HG03066 (cell line): Measurements from ENCODE around the gene KRT4.
"Not testable (repeated sequence)": the region's sequence is repeated elsewhere in the genome, so short reads cannot be mapped to it uniquely, and the experiment has no call there.

ENCODE experiments used
- ATAC-seq: cut with Tn5 transposase; IDR thresholded peaks from one replicate; pipeline ENCODE4 v1.9.1; 2021; ENCODE audit warnings: low read depth; ENCODE audit not compliant: unreplicated experiment

KRT4 gene

DNA sequence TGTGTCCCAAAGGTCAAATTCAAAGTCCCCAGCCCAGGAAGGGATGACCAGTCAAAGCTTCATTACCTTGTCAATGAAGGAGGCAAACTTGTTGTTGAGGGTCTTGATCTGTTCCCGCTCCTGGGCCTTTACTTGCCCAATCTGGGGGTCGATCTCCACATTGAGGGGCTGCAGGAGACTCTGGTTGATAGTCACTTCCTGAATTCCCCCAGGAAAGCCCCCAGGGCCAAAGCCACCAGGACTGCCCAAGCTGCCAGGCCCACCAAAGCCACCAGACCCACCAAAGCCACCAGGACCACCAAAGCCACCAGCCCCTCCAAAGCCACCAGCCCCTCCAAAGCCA, 18.6 kb downstream of the KRT4 start:
- ATAC-seq: not testable (repeated sequence)

DNA sequence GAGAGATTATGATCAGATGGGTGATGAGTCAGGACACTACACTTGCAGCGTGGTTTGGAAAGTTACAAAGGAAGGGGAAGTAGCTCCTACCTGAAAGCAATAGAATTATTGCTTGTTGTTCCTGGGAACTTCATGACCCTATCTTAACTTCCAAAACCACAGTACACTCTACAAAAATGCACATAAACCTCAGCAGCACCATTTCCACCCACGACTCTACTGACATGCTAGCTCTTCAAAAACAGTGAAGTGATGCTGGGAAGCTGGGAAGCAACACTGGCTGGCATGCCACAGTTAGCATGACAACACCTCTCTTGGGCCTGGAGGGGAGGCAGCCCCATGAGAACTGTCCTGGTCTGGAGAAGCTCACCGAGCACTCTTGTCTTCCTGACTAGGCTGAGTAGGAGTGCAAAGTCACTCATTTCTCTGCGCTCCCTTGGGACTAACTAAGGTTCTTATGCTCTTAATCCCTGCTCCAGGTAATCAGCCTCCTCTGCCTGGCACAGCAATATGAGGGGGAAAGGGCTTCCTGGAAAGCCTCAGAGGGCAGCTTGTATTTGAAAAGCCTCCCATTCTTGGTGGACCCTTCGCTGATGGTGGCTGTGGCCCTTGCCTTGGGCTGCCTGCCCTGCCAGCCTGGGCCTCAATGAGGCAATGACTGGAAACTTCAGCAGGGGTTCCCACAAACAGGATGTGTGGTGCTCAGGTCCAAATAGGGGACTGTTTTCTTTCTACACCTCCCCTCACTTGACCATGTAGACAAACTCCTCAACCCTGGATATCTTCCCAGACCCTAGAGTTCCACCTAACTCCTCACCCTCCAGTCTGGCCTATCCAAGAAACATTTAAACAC, 19.2 kb downstream of the KRT4 start:
- ATAC-seq: no peak

DNA sequence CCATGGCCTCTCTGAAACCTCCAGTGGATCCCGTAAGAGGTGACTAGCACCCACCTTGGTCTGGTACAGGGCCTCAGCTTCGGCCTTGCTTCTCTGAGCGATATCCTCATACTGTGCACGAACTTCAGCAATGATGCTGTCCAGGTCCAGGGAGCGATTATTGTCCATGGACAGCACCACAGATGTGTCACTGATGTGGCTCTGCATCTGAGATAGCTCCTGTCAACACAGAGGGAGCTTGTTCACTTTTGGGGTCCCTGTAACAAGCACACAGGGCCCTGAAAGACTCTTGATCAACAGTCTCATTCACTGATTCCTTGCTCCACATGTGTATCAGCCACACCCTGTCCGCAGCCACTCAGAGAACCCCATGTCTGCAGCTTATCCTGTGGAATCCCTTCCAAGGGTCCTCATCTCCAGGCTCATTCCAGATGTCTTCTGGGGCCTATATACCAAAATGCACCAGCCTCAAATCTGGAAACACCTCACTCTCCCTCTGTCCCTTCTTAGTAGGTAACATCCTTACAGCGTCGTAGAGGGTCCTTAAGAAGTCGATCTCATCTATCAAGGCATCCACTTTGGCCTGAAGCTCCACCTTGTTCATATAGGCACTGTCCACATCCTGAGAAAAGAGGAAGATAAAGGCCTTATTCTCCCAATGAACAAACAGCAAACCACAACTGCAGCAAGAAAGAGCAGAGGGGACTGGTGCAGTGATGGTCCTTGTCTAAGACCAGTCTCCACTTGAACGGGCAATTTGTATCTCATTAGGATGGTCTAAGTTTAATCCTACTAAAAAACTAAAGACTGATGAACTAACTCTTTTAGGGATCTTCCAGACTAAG, 21.5 kb downstream of the KRT4 start:
- no peak for ATAC-seq

DNA sequence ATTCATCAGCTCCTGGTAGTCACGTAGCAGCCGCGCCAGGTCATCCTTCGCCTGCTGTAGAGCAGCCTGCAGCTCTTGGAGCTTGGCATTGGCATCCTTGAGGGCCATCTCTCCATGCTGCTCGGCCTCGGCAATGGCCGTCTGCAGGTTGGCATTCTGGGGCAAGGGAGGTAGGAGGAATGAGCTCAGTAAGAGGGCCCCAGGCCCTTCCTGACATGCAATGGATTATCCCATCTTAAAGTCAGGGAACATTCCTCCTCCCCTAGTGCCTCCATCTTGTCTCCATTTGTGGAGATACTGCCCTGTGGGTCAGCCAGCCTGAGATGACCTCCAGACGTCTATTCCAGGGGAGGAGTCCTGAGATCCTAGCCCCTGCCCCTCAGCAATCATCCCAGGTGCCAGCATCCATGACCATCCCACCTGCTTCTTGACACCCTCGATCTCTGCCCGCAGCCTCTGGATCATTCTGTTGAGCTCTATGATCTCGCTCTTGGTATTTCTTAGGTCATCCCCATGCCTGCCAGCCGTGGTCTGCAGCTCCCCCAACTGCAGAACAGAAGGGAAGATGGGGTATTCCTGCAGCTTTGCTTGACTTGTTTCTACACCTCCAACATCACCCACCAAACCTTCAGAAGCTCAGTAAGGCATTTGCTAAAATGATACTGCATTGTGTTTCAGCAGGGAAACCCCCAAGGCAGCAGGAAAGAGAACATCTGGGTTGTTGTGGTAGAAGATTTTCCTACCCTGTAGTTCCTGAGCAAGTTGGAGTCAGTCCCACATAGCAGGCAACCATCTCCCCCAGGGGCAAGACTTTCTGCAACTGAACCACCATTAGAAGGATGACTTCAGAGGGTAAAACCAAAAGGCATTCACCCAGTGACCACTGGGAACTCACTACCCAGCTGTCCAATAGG, 22.4 kb downstream of the KRT4 start:
- no peak for ATAC-seq

DNA sequence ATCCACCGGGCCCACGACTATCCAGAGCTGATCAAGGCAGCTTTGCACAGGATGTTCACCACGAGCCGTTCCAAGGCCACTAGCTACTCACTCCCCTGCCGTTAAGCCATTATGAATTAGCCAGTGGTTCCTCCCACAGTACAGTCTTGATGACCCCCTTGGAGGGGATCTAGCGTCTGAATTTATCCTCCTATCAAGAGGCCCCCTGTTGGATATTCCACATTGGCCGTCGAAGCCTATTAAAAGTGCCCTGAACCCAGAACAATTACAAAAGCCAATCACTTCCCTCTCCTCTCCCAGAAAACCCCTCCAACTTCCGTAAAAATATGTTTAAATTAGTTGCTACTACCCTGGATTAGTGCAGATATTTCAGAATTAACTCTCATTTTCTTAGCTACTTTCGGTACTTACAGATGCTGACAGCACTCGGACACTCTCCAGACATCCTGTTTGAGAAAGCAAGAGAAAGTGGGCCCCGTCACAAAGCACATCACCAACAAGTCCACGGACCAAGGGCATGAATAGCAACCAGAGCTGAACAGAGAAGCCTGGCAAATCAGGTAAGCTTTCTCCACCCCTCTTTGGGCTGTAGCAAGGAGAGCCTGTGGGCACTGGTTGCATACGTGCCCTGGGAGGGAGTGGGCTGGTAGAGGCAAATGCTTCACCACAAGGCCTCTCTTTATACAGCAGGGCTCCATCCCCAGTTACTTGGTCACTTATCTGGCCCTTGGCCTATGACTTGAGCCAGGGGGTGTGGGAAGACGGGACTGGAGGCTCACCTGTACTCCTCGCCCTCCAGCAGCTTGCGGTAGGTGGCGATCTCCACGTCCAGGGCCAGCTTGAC, 23.3 kb downstream of the KRT4 start:
- no peak for ATAC-seq

DNA sequence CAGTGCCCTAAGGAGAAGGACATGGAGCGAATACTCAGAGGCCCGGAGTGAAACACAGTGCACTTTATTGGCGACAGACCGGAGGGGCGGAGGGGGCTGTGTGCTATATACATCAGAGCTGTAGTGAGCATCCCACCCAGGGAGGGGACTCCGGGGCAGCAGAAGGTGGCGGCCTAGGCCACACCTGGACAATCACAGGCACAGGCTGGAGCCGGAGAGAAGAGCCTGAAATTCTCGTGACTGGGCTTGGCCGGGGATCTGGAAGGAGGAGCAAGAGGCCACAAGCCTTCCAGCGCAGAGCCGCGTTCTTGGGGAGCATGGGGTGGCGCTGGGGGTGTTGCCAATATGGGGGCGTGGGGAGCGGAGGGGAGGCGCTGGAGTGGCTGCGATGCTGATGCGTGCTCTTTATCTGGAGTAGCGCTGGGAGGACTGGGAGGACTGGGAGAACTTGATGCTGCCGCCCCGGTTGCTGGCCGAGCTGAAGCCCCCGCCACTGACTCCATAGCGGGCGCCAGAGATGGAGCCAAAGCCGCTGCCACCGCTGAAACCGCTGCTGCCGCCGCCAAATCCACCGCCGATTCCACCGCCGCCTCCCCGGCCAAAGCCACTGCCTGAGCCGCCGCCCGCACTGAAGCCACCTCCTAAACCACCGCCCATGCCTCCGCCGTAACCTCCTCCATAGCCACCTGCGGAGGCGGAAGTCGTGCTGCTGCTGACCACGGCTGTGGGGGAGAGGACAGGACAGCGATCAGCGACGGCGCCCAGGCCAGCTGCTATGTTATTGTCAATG, 24.1 kb downstream of the KRT4 start:
- no peak for ATAC-seq

DNA sequence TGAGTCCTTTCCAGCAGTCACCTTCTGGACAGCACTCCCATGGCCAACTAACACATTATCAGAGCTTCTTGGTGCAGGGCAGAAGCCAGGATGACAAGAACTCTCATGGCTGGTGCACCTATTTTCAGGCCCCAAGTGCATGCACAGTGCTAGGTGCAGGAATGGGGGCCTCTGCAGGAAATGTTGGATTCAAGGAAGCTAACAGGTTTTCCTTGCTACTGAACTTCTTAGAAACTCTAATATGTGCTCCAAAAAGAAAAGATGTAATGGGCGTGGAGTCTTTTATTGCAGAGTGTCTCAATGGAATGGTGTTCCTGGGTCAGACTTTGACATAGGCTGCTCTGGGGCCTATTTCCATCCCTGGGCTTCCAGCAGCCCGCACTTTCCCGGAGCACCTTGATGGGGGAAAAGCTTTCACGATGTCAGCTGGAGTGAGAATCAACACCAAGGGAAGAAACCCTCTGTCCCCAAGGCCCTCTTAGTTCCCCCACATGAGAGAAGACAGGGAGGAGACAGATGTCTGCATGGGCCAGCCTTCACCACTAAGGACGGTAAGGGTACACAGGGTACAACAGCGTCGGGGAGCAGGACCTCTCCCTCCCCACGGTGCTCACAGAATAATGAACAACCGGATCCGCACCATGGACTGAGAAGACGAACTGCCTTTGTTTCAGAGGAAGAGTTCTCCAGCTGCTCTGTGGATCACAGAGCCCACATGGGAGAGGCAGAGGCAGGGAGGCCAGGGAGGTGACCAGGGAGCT, 24.9 kb downstream of the KRT4 start:
- no peak for ATAC-seq

DNA sequence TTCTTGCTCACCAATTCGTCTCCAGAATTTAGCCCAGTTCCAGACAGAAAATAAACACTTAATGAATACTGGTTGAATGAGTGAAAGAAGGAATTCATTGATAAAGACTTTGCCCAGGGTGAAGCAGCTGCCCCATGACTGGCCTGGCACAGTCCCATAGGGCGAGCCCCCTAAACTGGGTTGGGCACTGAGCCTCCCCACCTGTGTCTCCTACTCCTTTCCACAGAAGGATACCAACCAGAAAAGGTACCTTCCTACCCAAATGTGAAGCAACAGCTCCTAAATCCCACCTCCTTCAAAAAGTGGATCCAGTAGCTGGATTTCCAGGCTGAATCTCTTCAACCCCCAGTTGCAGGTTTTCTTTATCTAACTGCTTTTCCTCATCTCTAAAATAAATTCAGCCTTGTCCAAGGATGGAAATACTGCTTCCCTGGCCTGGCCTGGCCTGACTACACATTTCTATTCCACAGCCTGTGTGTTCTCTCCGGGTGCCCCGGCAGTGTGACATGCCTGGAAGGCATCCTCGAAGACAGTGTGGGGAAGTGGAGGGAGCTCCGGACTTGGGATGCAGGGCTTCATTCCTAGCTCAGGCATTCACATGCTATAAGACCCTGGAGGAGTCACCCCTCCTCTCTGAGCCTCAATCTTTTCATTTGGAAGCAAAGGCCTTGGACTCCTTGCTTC, 25.6 kb downstream of the KRT4 start:
- ATAC-seq: no peak

DNA sequence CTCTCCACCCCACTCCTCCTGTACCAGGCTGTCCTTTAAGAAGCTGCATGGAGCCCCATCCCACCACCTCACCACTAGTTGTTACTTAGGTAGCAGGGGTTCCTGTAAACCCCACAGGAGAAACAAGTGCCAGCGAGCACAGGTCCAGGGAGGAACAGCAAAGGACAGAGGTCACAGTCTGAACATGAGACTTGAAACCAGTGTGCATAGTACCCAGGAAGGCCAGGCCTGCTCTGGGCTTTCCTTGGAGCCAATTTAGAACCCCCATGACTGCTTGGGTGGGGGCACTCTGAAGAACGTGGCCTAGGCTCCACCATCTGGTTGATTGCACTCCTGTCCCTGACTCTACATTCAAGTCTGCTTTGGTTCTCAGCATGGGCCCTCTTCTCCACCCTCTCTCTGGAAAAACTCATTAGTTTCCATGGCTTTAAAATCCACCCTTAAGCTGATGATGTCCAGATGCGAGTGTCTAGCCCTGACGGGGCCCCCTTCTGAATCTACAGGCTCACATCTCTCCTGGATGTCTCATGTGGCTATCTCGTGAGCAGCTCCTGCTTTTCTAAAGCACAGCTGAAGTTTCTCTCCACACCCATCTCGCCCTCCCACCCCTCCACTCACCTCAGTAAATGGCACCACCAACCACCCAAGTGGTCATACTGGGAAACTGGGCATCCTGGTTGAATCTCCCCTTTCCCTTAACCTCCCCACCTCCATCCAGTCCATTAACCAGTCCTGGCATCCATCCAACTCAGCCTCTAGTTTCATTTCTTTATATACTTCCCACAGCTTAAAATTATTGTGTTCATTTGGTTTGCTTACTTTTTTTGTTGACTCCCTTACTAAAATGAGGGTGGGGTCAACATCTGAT, 26.4 kb downstream of the KRT4 start:
- no peak for ATAC-seq

DNA sequence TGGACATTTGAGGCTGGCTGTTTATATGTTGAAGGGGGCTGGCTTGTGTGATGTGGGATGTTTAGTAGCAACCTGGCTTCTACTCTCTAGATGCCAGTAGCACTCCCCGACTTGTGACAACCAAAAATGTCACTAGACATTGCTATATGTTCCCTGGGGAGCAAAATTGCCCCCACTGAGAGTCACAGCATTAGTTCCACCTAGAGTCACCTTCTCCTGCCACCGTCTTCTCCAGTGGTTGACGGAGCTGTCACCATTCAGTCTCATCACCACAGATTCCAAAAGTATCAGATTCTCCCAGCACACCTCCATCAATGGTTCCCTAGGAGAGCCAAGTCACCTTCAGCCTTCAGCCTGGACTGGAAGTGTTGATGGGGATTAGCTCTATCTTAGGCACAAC, 29.0 kb downstream of the KRT4 start:
- no peak for ATAC-seq

DNA sequence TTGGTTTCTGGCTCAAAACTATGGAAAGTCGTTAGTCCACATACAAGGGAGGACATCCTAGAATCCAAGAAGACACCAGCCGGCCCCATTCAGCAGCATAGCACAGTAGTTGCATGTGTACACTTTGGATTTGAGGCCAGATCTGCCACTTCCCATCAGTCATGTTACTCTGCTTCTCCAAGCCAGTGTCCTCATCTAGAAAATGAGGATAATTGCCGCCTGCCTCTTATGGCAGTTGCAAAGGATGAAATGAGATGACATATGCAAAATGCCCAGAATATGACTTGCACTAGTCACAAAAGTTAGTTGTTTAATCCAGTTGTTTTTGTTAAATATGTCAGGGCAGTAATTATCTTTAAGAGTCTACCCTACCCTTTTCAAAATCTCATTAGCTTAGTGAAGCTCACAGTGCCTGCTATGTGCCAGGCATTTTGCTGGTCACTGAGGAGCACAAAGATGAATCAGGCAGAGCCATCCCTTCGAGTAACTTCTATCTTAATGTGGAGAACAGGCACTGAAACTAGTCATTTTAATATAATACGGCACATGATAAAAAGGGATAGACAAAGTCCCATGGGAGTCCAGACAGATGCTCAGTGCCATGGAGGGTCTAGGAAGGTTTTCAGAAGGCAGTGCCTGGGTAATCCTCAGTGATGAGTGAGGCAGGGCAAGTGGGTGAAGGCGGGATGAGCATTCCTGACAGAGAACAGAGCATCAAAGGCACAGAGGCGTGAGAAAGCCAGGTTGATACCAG, 30.2 kb downstream of the KRT4 start:
- ATAC-seq: no peak

DNA sequence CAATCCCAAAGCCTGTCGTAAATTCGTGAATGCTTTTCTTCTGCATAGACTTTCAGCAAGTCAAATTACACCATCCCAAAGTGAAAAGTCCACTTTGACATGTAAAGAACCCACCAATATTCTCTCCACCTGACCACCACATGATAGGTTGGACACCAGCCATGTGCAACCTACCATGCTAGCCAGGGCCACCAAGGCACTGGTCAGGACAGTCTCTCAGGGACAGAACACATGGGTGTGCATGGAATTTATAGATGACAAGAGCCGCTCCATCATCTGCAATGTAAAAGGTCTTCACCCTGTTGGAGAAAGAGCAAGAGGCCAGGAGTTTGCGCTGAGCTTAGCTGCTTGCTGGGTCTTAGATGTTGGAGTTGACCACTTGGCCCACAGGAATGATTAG, 31.4 kb downstream of the KRT4 start:
- ATAC-seq: no peak

DNA sequence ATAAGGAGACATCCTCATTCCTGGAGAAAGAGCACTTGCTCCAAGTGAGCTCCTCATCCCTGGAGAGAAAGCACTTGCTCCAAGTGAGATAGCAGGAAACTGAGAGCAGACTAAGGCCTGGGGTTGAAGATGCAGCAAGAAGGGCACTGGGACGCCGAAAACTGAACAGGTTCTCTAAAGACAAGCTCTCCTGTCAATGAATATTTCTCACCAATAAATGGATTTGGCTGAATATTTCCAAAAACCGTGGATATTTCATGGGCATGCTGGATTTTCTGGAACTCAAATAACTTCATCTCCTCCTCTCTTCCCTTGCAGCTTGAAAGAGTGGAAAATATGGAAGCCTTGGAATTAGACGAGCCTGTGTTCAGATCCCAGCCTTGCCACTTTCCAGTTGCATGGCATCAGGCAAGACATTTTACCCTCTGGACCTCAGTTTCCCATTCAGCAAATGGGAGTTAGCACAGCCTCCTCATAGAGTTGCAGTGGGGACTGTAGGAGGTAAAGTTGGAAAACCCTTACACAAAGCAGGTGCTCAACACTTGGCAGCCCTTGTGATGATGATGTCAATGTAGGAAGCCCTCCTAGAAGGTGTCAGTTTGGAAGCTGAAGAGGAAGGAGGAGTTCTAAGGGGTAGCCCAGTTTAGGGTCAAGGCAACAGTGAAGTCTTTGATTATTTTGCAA, 32.4 kb downstream of the KRT4 start:
- no peak for ATAC-seq

DNA sequence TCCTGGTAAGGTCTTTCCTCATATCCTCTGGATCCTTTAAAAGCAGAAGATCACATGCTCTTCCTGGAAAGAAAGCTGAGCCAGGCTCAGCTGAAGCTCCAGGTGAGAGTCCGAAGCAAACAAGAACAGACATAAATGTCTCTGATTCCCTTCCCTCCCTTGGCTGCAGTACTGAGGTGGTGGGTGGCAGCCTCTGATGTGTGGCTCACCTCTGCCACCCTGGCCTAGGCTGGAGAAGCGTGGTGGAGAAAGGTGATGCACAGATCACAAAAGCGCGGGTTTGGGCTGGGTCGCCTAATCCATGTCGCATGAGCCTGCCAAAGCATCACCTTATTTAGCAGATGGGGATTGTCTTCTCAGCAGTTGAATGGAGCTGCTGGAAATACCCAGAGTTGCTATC, 34.0 kb downstream of the KRT4 start:
- ATAC-seq: no peak

DNA sequence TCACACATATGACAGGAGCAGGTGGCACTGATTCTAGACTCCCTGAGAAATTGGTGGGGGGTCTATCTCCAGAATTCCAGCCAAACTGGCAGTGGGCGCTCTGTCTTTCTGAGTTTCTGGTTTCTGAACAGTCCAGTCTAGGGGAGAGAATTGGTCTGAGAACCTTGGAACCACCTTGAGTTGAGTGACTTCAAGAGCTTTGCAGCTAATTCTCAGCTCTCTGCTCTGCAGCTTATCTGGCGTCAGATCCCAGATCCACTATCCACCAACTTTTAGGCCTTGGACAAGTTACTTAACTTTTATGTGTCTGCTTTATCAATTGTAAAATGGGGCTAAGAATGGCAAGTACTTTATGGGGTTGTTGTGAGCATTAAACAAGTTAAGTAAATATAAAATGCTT, 35.1 kb downstream of the KRT4 start:
- no peak for ATAC-seq

DNA sequence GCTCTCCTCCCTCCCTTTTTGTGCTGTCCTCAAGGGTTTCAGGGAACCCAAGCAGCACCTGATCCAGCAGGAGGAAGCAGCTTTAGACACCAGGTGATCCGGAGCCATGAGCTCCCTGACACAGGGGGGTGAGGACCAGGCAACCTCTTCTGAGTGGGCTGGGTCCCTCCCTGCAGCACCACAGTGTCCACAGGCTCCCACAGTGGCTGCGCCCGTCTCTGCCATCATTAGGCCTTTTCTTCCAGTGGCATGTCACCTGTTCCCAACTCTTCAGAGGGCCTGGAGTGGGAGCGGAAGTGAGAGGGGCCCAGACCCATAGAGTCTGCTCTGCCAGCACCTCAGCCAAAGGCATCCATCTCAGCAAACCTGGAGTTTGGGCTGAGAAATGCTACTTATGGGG, 36.4 kb downstream of the KRT4 start:
- no peak for ATAC-seq
